ENCODE measurements around the gene DAP. TPM values are rescaled to one million over a fixed set of nuclear protein-coding genes. Genes with fewer than 3 reads are reported as not detected.
"Not testable (repeated sequence)": the region's sequence is repeated elsewhere in the genome, so short reads cannot be mapped to it uniquely, and the experiment has no call there.

Gene DAP
- polyA plus RNA-seq, 1 donor = 44.5 TPM

- no peak for DNase-seq
Observed at GRCh38 chr5:10734037-10734709, 26.9 kb downstream of the DAP start.

- DNase-seq = no peak
Observed at GRCh38 chr5:10733426-10733825, 27.6 kb downstream of the DAP start.

- DNase-seq = no peak
Observed at GRCh38 chr5:10731913-10732312, 29.1 kb downstream of the DAP start.

GRCh38 chr5:10730043-10730351 is 31.0 kb downstream of the DAP start:
- no peak for DNase-seq

GRCh38 chr5:10729320-10730042 is 31.6 kb downstream of the DAP start:
- DNase-seq = no peak

- no peak for DNase-seq
Observed at GRCh38 chr5:10728679-10729078, 32.4 kb downstream of the DAP start.

GRCh38 chr5:10727861-10728260 is 33.2 kb downstream of the DAP start:
- no peak for DNase-seq

- DNase-seq = no peak
Observed at GRCh38 chr5:10726913-10727517, 34.0 kb downstream of the DAP start.

- no peak for DNase-seq
Observed at GRCh38 chr5:10726179-10726912, 34.7 kb downstream of the DAP start.

- DNase-seq = no peak
Observed at GRCh38 chr5:10725636-10726035, 35.4 kb downstream of the DAP start.

- no peak for DNase-seq
Observed at GRCh38 chr5:10724781-10725507, 36.1 kb downstream of the DAP start.

- DNase-seq = no peak
Observed at GRCh38 chr5:10723514-10723913, 37.5 kb downstream of the DAP start.

GRCh38 chr5:10720766-10721165 is 40.3 kb downstream of the DAP start:
- DNase-seq = not testable (repeated sequence)

- no peak for DNase-seq
Observed at GRCh38 chr5:10719965-10720364, 41.1 kb downstream of the DAP start.

- not testable (repeated sequence) for DNase-seq
Observed at GRCh38 chr5:10718617-10719016, 42.4 kb downstream of the DAP start.

GRCh38 chr5:10716825-10717224 is 44.2 kb downstream of the DAP start:
- DNase-seq = not testable (repeated sequence)

GRCh38 chr5:10715605-10716290 is 45.3 kb downstream of the DAP start:
- no peak for DNase-seq

GRCh38 chr5:10712574-10713366 is 48.3 kb downstream of the DAP start:
- DNase-seq = no peak

GRCh38 chr5:10711562-10711961 is 49.5 kb downstream of the DAP start:
- no peak for DNase-seq

GRCh38 chr5:10710513-10711128 is 50.4 kb downstream of the DAP start:
- DNase-seq = no peak

GRCh38 chr5:10709933-10710332 is 51.1 kb downstream of the DAP start:
- DNase-seq = no peak

Measured in hindlimb muscle (tissue), 1 donor.